NCI-H1092 (cell line): Measurements from ENCODE around the gene MORN5.

ENCODE experiments used
- DNase-seq: peaks from one replicate; lab custom pipeline; 2025; lab: John Stamatoyannopoulos, UW

Gene MORN5

GRCh38 chr9:122125158-122125508 lies 34.6 kb upstream of the MORN5 start:
- DNase-seq, result peak; percentile 68

GRCh38 chr9:122125509-122126330 lies 34.0 kb upstream of the MORN5 start:
- DNase-seq, result no peak

- no peak for DNase-seq
Observed at GRCh38 chr9:122126331-122127261, 33.1 kb upstream of the MORN5 start.

GRCh38 chr9:122127396-122127798 lies 32.3 kb upstream of the MORN5 start:
- no peak for DNase-seq

- DNase-seq, result no peak
Observed at GRCh38 chr9:122128007-122128968, 31.4 kb upstream of the MORN5 start.

- no peak for DNase-seq
Observed at GRCh38 chr9:122128969-122129343, 30.8 kb upstream of the MORN5 start.

- no peak for DNase-seq
Observed at GRCh38 chr9:122129969-122130368, 29.7 kb upstream of the MORN5 start.

GRCh38 chr9:122130837-122131236 lies 28.9 kb upstream of the MORN5 start:
- DNase-seq, result no peak

- DNase-seq, result peak; percentile 15
Observed at GRCh38 chr9:122131401-122132001, 28.2 kb upstream of the MORN5 start.

GRCh38 chr9:122132539-122132938 lies 27.2 kb upstream of the MORN5 start:
- DNase-seq, result no peak

- no peak for DNase-seq
Observed at GRCh38 chr9:122133263-122133983, 26.3 kb upstream of the MORN5 start.

GRCh38 chr9:122133984-122134535 lies 25.6 kb upstream of the MORN5 start:
- DNase-seq, result no peak

GRCh38 chr9:122134822-122135528 lies 24.7 kb upstream of the MORN5 start:
- DNase-seq, result no peak

GRCh38 chr9:122135529-122135859 lies 24.2 kb upstream of the MORN5 start:
- DNase-seq, result no peak

GRCh38 chr9:122138560-122139268 lies 21.0 kb upstream of the MORN5 start:
- DNase-seq, result no peak

GRCh38 chr9:122140368-122141193 lies 19.1 kb upstream of the MORN5 start:
- no peak for DNase-seq

GRCh38 chr9:122141671-122142070 lies 18.0 kb upstream of the MORN5 start:
- no peak for DNase-seq

GRCh38 chr9:122143296-122143695 lies 16.4 kb upstream of the MORN5 start:
- DNase-seq, result no peak
